ENCODE data around the gene PKD2L2. TPM values are rescaled to one million over a fixed set of nuclear protein-coding genes. Genes with fewer than 3 reads are reported as not detected.

The PKD2L2 gene
- total and polyA plus RNA-seq, 10 of the 15 experiments (the other 5 are each of a cell fraction or from before 2014, with no cell fraction given) = 0.11 to 0.86 (median 0.26) TPM; not detected in 4

GRCh38 chr5:137894586-137894985 lies 5.3 kb downstream of the PKD2L2 start:
- Histone ChIP-seq H3K4me1 (ENCODE audit: control insufficient read depth, insufficient read depth, low read length) (peaks cover 16% of the 10 kb centered on the region), H4K20me1 (ENCODE audit: control insufficient read depth, insufficient read depth) (no peaks in the 10 kb centered on the region), H3K9ac (ENCODE audit: control insufficient read depth, insufficient read depth, low read length) (no peak overlapping the region), H3K27ac (ENCODE audit: control insufficient read depth, insufficient read depth) (no peak overlapping the region), H3K36me3 (ENCODE audit: control insufficient read depth in 2 of 2, insufficient read depth in 2 of 2, low read length in 1 of 2) (no peaks in the 10 kb centered on the region), H3K79me2 (ENCODE audit: control insufficient read depth, insufficient read depth, low read length) (no peaks in the 10 kb centered on the region), H3K9me3 (replicated peaks; ENCODE audit: control insufficient read depth, insufficient read depth, low read length) (no peaks in the 10 kb centered on the region), H3K4me3 (no peak overlapping the region), H3K27me3 (replicated peaks in 1 of 2; ENCODE audit: control insufficient read depth in 2 of 2, insufficient read depth in 2 of 2, low read length in 1 of 2) (no peaks in the 10 kb centered on the region), H2AFZ (ENCODE audit: control insufficient read depth, low read depth, low read length) (no peak overlapping the region), H3K4me2 (ENCODE audit: control insufficient read depth, insufficient read depth) (no peak overlapping the region)
- POLR2A ChIA-PET = no interaction called here
- in situ Hi-C loops (cut with MboI) (no loop called here), intact Hi-C loops (cut with micrococcal nuclease; ENCODE audit: unreplicated experiment) (no loop called here)
- no peak for ATAC-seq
- SMC1A ChIA-PET (ENCODE audit: uncharacterized antibody, unreplicated experiment) = no interaction called here
- no TSS peak for BruUV-seq (replicated peaks)
- FAIRE-seq = no peak
- RAD21 ChIA-PET (ENCODE audit: unreplicated experiment) = no interaction called here
- CTCF ChIA-PET = interaction anchor here (1.0 to 1.2 kb wide), 2 partner anchors 116 to 144 kb away, joined by 3 read pairs; no protein-coding TSS in a partner anchor
- DNase-seq (ENCODE audit: low read depth, low spot score) = no peak
- TF ChIP-seq IKZF2 (IDR thresholded peaks at IDR 0.05) (no peak), TBL1XR1 (IDR thresholded peaks at IDR 0.05; ENCODE audit: low read depth, low read length) (no peak), SKIL (IDR thresholded peaks at IDR 0.05; ENCODE audit: low read depth, poor library complexity, severe bottlenecking) (no peak), YY1 (IDR thresholded peaks at IDR 0.05; ENCODE audit: low read depth, low read length) (no peak), CEBPZ (IDR thresholded peaks at IDR 0.05; ENCODE audit: low read depth, low read length) (no peak), NR2C1 (IDR thresholded peaks at IDR 0.05) (no peak), IKZF1 (conservative IDR thresholded peaks at IDR 0.05) (no peak), ETV6 (conservative IDR thresholded peaks at IDR 0.05 in 1 of 2, IDR thresholded peaks at IDR 0.05 in 1 of 2; ENCODE audit: borderline replicate concordance in 1 of 2, low read depth in 1 of 2) (no peak), ZNF207 (IDR thresholded peaks at IDR 0.05; ENCODE audit: borderline replicate concordance) (no peak), SUPT20H (IDR thresholded peaks at IDR 0.05; ENCODE audit: borderline replicate concordance, control insufficient read depth, low read depth, low read length) (no peak), FOS (IDR thresholded peaks at IDR 0.05; ENCODE audit: borderline replicate concordance, extremely low read depth, insufficient read length) (no peak)
- TF ChIP-seq, protein P1, sequence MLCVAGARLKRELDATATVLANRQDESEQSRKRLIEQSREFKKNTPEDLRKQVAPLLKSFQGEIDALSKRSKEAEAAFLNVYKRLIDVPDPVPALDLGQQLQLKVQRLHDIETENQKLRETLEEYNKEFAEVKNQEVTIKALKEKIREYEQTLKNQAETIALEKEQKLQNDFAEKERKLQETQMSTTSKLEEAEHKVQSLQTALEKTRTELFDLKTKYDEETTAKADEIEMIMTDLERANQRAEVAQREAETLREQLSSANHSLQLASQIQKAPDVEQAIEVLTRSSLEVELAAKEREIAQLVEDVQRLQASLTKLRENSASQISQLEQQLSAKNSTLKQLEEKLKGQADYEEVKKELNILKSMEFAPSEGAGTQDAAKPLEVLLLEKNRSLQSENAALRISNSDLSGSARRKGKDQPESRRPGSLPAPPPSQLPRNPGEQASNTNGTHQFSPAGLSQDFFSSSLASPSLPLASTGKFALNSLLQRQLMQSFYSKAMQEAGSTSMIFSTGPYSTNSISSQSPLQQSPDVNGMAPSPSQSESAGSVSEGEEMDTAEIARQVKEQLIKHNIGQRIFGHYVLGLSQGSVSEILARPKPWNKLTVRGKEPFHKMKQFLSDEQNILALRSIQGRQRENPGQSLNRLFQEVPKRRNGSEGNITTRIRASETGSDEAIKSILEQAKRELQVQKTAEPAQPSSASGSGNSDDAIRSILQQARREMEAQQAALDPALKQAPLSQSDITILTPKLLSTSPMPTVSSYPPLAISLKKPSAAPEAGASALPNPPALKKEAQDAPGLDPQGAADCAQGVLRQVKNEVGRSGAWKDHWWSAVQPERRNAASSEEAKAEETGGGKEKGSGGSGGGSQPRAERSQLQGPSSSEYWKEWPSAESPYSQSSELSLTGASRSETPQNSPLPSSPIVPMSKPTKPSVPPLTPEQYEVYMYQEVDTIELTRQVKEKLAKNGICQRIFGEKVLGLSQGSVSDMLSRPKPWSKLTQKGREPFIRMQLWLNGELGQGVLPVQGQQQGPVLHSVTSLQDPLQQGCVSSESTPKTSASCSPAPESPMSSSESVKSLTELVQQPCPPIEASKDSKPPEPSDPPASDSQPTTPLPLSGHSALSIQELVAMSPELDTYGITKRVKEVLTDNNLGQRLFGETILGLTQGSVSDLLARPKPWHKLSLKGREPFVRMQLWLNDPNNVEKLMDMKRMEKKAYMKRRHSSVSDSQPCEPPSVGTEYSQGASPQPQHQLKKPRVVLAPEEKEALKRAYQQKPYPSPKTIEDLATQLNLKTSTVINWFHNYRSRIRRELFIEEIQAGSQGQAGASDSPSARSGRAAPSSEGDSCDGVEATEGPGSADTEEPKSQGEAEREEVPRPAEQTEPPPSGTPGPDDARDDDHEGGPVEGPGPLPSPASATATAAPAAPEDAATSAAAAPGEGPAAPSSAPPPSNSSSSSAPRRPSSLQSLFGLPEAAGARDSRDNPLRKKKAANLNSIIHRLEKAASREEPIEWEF (IDR thresholded peaks at IDR 0.05; ENCODE audit: insufficient replicate concordance, low read depth, low read length) = no peak
